CD14-positive monocyte (primary cell): ENCODE measurements around the gene PROKR1. TPM values are rescaled to one million over a fixed set of nuclear protein-coding genes. Genes with fewer than 3 reads are reported as not detected.

ENCODE experiments used
- DNase-seq, 3 donors: peaks; one replicate each; pipeline ENCODE4 v3.0.0-alpha.2; 2011 to 2022
- H2AFZ ChIP-seq: 2 replicates; pipeline ENCODE4 v1.6.0; 2012; ENCODE audit warnings: mild to moderate bottlenecking, low read depth, low read length, inconsistent platforms; ENCODE audit not compliant: insufficient read depth, poor library complexity, severe bottlenecking
- H3K27ac ChIP-seq, 2 donors: 1 replicate in 1 of 2; 2 replicates in 1 of 2; pipeline ENCODE4 v1.5.1; 2012 to 2013; ENCODE audit warnings: low read length in 2 of 2, control low read depth in 1 of 2, inconsistent platforms in 1 of 2, low read depth in 1 of 2, mild to moderate bottlenecking in 1 of 2
- H3K27me3 ChIP-seq, 2 donors: one replicate each; pipeline versions ENCODE4 v1.6.0 to v1.6.1; 2011 to 2013; ENCODE audit warnings: low read length in 2 of 2; ENCODE audit not compliant: control insufficient read depth in 2 of 2, insufficient read depth in 2 of 2
- H3K36me3 ChIP-seq, 2 donors: replicated peaks in 1 of 2; 1 replicate in 1 of 2; 2 replicates in 1 of 2; pipeline versions ENCODE4 v1.5.1 to v1.6.1; 2012 to 2013; ENCODE audit warnings: low read length in 2 of 2, control low read depth in 1 of 2, inconsistent platforms in 1 of 2, mild to moderate bottlenecking in 1 of 2; ENCODE audit not compliant: insufficient read depth in 2 of 2, control insufficient read depth in 1 of 2
- H3K4me1 ChIP-seq, 2 donors: 1 replicate in 1 of 2; 2 replicates in 1 of 2; pipeline versions ENCODE4 v1.5.1 to v1.6.1; 2012 to 2013; ENCODE audit warnings: low read length in 2 of 2, control low read depth in 1 of 2, inconsistent platforms in 1 of 2, mild to moderate bottlenecking in 1 of 2, moderate library complexity in 1 of 2; ENCODE audit not compliant: insufficient read depth in 2 of 2, control insufficient read depth in 1 of 2
- H3K4me2 ChIP-seq: replicated peaks from 2 replicates; pipeline ENCODE3; 2012; ENCODE audit warnings: low read length, moderate library complexity, mild to moderate bottlenecking; ENCODE audit not compliant: poor library complexity, severe bottlenecking; ENCODE audit errors: extremely low read depth
- H3K4me3 ChIP-seq, 3 experiments: fragments of 200-600 bp in 1 of 3; sonication (generic) in 1 of 3; replicated peaks in 1 of 3; 1 replicate in 2 of 3; 2 replicates in 1 of 3; pipeline ENCODE4 v1.5.1; 2011 to 2013; ENCODE audit warnings: low read length in 3 of 3, mild to moderate bottlenecking in 3 of 3, control low read depth in 2 of 3, low read depth in 2 of 3, inconsistent platforms in 1 of 3, moderate library complexity in 1 of 3
- H3K79me2 ChIP-seq: 2 replicates; pipeline ENCODE4 v1.6.0; 2012; ENCODE audit warnings: mild to moderate bottlenecking, control low read depth, inconsistent platforms, low read length, moderate library complexity; ENCODE audit not compliant: insufficient read depth
- H3K9ac ChIP-seq: 2 replicates; pipeline ENCODE4 v1.6.0; 2017; ENCODE audit warnings: low read length, mild to moderate bottlenecking; ENCODE audit not compliant: insufficient read depth, poor library complexity, severe bottlenecking
- H3K9me3 ChIP-seq, 2 donors: replicated peaks in 1 of 2; 1 replicate in 1 of 2; 2 replicates in 1 of 2; pipeline versions ENCODE4 v1.5.1 to v1.6.1; 2012 to 2013; ENCODE audit warnings: low read length in 2 of 2, control low read depth in 1 of 2; ENCODE audit not compliant: control insufficient read depth in 1 of 2, insufficient read depth in 1 of 2
- H4K20me1 ChIP-seq: 2 replicates; pipeline ENCODE4 v1.6.0; 2012; ENCODE audit warnings: mild to moderate bottlenecking, low read length, control low read depth, moderate library complexity; ENCODE audit not compliant: insufficient read depth
- H3K27ac Mint-ChIP-seq, 7 donors: one replicate each; pipeline ENCODE4 v1.8.0; 2020; ENCODE audit warnings: mild to moderate bottlenecking in 7 of 7, mixed read lengths in 7 of 7, moderate library complexity in 6 of 7, inconsistent platforms in 2 of 7
- H3K27me3 Mint-ChIP-seq, 3 donors: one replicate each; pipeline ENCODE4 v1.8.0; 2021 to 2022; ENCODE audit warnings: low read depth in 3 of 3, mild to moderate bottlenecking in 3 of 3, mixed read lengths in 3 of 3, moderate library complexity in 3 of 3, inconsistent platforms in 1 of 3
- H3K36me3 Mint-ChIP-seq, 2 donors: one replicate each; pipeline ENCODE4 v1.8.0; 2020; ENCODE audit warnings: mixed read lengths in 2 of 2, inconsistent platforms in 1 of 2, mild to moderate bottlenecking in 1 of 2
- H3K4me1 Mint-ChIP-seq: one replicate; pipeline ENCODE4 v1.8.0; 2020; ENCODE audit warnings: mild to moderate bottlenecking, mixed read lengths
- H3K4me3 Mint-ChIP-seq, 2 donors: one replicate each; pipeline ENCODE4 v1.8.0; 2020; ENCODE audit warnings: mild to moderate bottlenecking in 2 of 2, mixed read lengths in 2 of 2, moderate library complexity in 1 of 2
- H3K9me3 Mint-ChIP-seq, 7 donors: one replicate each; pipeline ENCODE4 v1.8.0; 2020 to 2022; ENCODE audit warnings: mixed read lengths in 7 of 7, mild to moderate bottlenecking in 6 of 7, moderate library complexity in 6 of 7, inconsistent platforms in 2 of 7
- WGBS: methylation state at CpG from one replicate; pipeline ENCODE4 v1.1.5; 2013; ENCODE audit warnings: missing lambda C conversion rate; ENCODE audit not compliant: insufficient coverage; 5-methylcytosine and 5-hydroxymethylcytosine counted together
- intact Hi-C, 2 donors: fragments of 100-400 bp; cut with micrococcal nuclease; formaldehyde crosslinking; loops; one replicate each; pipeline versions ENCODE4 v1.15.0 to v1.15.1; 2023
- polyA plus RNA-seq, 3 donors: library from polyadenylated mRNA; depleted of rRNA in 1 of 3; unstranded in 2 of 3; stranded (reverse) in 1 of 3; fragments of 300-500 nt in 2 of 3; fragments of >200 nt in 1 of 3; fragmentation: Illumina TruSeq in 2 of 3; gene quantifications; 1 replicate in 2 of 3; 2 replicates in 1 of 3; pipeline ENCODE4 v1.2.3, GENCODE V29; 2012 to 2021
- TF ChIP-seq, protein P1 (sequence below): fragments of 200-600 bp; IDR thresholded peaks from one replicate; pipeline ENCODE4 v1.8.0; 2022; ENCODE audit warnings: antibody characterized with exemption, mild to moderate bottlenecking

PROKR1 gene
- polyA plus RNA-seq, 3 donors = 0.01 TPM; not detected in 2

DNA sequence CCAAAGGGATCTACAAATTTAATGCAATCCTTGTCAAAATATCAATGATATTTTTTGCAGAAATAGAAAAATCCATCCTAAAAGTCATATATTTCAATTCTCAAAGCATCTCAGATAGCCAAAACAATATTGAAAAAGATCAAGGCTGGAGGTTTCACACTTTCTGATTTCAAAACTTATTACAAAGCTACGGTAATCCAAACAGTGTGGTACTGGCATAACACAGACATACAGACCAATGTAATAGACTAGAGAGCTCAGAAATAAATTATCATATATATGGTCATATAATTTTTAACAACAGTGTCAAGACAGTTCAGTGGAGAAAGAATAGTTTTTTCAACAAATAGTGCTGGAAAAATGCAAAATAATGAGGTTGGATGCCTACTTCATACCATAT, 40.3 kb upstream of the PROKR1 start:
- WGBS = no CpG with 5 or more reads among the region's 1 CpG
- H3K27me3 Mint-ChIP-seq = no peaks in the 10 kb centered on the region

DNA sequence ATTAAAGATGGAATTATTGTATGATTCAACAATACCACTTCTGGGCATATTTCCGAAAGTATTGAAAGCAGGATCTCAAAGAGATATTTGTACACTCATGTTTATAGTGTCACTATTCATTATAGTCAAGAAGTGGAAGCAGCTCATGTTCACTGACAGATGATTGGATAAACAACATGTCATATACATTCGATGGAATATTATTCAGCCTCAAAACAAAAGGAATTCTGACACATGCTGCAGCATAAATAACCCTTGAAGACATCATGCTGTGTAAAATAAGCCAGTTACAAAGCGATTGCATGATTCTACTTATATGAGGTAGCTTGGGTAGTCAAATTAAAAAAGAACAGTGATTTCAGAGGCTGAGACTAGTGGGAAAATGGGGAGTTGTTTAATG, 39.3 kb upstream of the PROKR1 start:
- Histone ChIP-seq H3K4me2 (no peak overlapping the region), H3K36me3 (no peaks in the 10 kb centered on the region), H2AFZ (no peak overlapping the region), H3K4me3 (no peak overlapping the region), H3K4me1 (no peaks in the 10 kb centered on the region), H3K79me2 (no peaks in the 10 kb centered on the region), H3K9ac (no peak overlapping the region), H3K27me3 (no peaks in the 10 kb centered on the region), H3K27ac (no peak overlapping the region), H3K9me3 (no peaks in the 10 kb centered on the region), H4K20me1 (no peaks in the 10 kb centered on the region)
- Mint-ChIP-seq H3K4me3 (no peak overlapping the region), H3K36me3 (no peaks in the 10 kb centered on the region), H3K4me1 (peaks cover 3% of the 10 kb centered on the region), H3K9me3 (peaks cover 8 to 28% (median 12%) of the 10 kb centered on the region in 7 donors), H3K27me3 (peaks cover 0 to 2% (median 0%) of the 10 kb centered on the region in 3 donors), H3K27ac (no peak overlapping the region)
- 100% methylated on average over 1 of the region's 3 CpGs for WGBS
- DNase-seq = no peak
- intact Hi-C loops = no loop called here
- TF ChIP-seq, protein P1, sequence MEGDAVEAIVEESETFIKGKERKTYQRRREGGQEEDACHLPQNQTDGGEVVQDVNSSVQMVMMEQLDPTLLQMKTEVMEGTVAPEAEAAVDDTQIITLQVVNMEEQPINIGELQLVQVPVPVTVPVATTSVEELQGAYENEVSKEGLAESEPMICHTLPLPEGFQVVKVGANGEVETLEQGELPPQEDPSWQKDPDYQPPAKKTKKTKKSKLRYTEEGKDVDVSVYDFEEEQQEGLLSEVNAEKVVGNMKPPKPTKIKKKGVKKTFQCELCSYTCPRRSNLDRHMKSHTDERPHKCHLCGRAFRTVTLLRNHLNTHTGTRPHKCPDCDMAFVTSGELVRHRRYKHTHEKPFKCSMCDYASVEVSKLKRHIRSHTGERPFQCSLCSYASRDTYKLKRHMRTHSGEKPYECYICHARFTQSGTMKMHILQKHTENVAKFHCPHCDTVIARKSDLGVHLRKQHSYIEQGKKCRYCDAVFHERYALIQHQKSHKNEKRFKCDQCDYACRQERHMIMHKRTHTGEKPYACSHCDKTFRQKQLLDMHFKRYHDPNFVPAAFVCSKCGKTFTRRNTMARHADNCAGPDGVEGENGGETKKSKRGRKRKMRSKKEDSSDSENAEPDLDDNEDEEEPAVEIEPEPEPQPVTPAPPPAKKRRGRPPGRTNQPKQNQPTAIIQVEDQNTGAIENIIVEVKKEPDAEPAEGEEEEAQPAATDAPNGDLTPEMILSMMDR = no peak

More for the DNA sequence above, 40.3 kb upstream of the PROKR1 start:
- Histone ChIP-seq H3K4me2 (no peak overlapping the region), H3K4me3 (no peak overlapping the region), H3K27me3 (no peaks in the 10 kb centered on the region), H2AFZ (no peak overlapping the region), H3K9ac (no peak overlapping the region), H4K20me1 (no peaks in the 10 kb centered on the region), H3K79me2 (no peaks in the 10 kb centered on the region), H3K9me3 (no peaks in the 10 kb centered on the region), H3K27ac (no peak overlapping the region), H3K36me3 (no peaks in the 10 kb centered on the region), H3K4me1 (no peaks in the 10 kb centered on the region)
- TF ChIP-seq, protein P1 = no peak
- H3K4me1 Mint-ChIP-seq = peaks cover 3% of the 10 kb centered on the region
- H3K4me3 Mint-ChIP-seq = no peak overlapping the region
- intact Hi-C loops = no loop called here
- DNase-seq = no peak
- peaks cover 8 to 26% (median 12%) of the 10 kb centered on the region in 7 donors for H3K9me3 Mint-ChIP-seq
- no peak overlapping the region for H3K27ac Mint-ChIP-seq
- no peaks in the 10 kb centered on the region for H3K36me3 Mint-ChIP-seq
